ENCODE data around the gene PNMA6E.

The PNMA6E gene

DNA sequence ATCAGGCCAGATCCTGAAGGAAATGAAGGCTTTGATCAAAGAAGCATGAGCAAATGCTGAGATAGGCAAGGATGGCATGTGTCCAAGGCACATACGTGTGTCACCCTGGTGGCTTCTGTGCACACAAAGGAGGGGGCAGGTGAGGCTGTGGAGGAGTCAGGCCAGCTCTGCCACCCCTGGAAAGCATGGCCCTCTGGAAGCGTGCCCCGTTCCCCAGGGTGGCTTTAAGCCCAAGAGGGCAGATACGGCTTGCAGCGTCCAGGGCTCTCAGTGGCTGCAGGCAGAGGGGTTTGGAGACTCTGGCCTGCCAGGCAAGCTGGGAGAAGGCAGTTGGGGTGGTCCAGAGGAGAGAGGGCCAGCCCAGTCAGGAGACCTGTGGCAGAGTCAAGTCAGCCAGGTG lies 25.6 kb downstream of the PNMA6E start:
- H3K4me3 ChIP-seq (ENCODE audit: low read depth, low read length), result no peak overlapping the region
- in situ Hi-C loops (cut with HindIII; ENCODE audit: low sequenced_read_pairs), result no loop called here
- DNase-seq (ENCODE audit: low read depth), result no peak
- no peak for TF ChIP-seq CTCF (IDR thresholded peaks at IDR 0.05; ENCODE audit: low read depth, low read length, missing control alignments)

DNA sequence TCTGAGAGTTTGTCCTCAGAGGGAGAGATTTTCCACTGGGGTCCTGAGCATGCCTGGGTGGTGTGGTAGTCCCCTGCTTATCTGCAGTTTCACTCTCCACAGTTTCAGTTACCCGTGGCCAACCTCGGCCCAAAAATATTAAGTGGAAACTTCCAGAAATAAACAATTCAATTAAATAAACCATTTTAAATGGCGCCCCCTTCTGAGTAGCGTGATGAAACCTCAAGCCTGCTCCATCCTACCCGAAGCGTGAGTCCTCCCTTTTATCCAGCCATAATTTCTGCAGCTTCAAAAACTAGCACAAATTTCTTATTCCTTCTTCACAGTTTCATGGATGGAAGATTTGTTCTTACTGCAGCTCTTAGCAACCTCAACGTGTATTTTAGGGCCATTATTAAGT lies 26.7 kb downstream of the PNMA6E start:
- in situ Hi-C loops (cut with HindIII; ENCODE audit: low sequenced_read_pairs), result no loop called here
- no peak overlapping the region for H3K4me3 ChIP-seq (ENCODE audit: low read depth, low read length)
- DNase-seq (ENCODE audit: low read depth), result no peak
- TF ChIP-seq CTCF (IDR thresholded peaks at IDR 0.05; ENCODE audit: low read depth, low read length, missing control alignments), result no peak

DNA sequence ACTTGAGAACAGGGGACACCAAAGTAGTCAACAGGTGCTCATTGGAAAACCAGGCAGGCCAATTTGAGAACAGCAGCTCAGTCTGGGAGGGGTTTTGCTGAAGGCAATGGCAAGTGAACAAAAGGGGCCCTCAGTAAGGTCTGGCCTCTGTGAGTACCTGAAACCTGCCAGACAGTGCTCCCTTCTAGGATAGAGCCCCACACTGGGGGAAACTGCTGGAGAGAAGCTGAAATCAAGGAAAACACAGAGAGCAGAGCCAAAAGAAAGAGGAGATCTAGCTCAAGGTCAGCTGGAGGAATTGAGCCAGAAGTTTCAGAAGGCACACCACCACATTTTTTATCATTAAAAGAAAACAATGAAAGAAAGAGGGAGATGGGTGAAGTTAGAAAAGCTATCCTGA lies 28.2 kb downstream of the PNMA6E start:
- TF ChIP-seq CTCF (IDR thresholded peaks at IDR 0.05; ENCODE audit: low read depth, low read length, missing control alignments), result no peak
- in situ Hi-C loops (cut with HindIII; ENCODE audit: low sequenced_read_pairs), result no loop called here
- no peak overlapping the region for H3K4me3 ChIP-seq (ENCODE audit: low read depth, low read length)
- no peak for DNase-seq (ENCODE audit: low read depth)

- peak; percentile 20 for DNase-seq (ENCODE audit: low read depth)
- no peak for TF ChIP-seq CTCF (IDR thresholded peaks at IDR 0.05; ENCODE audit: low read depth, low read length, missing control alignments)
- no peak overlapping the region for H3K4me3 ChIP-seq (ENCODE audit: low read depth, low read length)
- in situ Hi-C loops (cut with HindIII; ENCODE audit: low sequenced_read_pairs), result no loop called here
These were observed 29.9 kb downstream of the PNMA6E start for GRCh38 chrX:153371256-153371655.

DNA sequence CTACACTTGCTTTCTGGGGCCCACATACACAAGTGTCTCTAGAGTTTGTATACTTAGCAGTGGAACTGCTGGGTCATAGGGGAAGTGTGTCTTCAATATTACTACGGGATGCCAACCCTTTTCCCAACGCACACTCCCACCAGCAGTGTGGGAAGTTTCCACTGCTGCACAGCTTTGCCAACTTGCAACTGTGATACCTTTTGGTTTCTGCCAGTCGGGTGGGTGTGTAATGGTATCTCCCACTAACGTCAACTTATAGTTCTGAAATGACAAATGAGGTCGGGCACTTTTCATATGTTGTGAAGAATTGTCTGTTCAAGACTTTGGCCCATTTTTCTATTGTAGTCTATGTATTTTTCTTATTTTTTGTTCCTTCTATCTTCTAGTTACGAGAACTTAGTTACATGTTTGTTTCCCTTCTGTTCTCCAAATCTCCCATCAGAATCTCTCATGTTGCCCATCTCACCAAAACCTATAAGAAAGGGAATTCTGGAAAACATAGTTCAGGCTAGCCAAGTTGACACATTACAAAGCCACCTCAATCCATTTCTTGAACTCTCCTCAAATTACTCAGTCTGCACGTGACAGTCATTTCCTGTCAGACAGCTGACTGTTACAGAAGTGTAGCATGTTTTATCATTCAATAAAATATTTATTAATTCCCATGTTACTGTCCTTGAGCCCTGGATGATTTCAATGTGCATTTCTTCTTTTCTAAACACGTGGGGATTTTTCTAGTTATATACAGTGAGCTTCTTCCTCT lies 30.7 kb downstream of the PNMA6E start:
- in situ Hi-C loops (cut with HindIII; ENCODE audit: low sequenced_read_pairs), result no loop called here
- no peak overlapping the region for H3K4me3 ChIP-seq (ENCODE audit: low read depth, low read length)
- TF ChIP-seq CTCF (IDR thresholded peaks at IDR 0.05; ENCODE audit: low read depth, low read length, missing control alignments), result no peak
- no peak for DNase-seq (ENCODE audit: low read depth)

GRCh38 chrX:153366878-153367538 lies 34.1 kb downstream of the PNMA6E start:
- DNase-seq (ENCODE audit: low read depth), result no peak
- H3K4me3 ChIP-seq (ENCODE audit: low read depth, low read length), result no peak overlapping the region
- in situ Hi-C loops (cut with HindIII; ENCODE audit: low sequenced_read_pairs), result no loop called here
- no peak for TF ChIP-seq CTCF (IDR thresholded peaks at IDR 0.05; ENCODE audit: low read depth, low read length, missing control alignments)

Measured in astrocyte of the cerebellum (primary cell).